OCI-LY7 (cell line): ENCODE data around the gene PPP6R3. TPM values are rescaled to one million over a fixed set of nuclear protein-coding genes. Genes with fewer than 3 reads are reported as not detected.
"Not testable (repeated sequence)": the region's sequence is repeated elsewhere in the genome, so short reads cannot be mapped to it uniquely, and the experiment has no call there.

Experiments used
- BruUV-seq: library from RNA; stranded (reverse); fragments of 400-500 nt; replicated peaks from 2 replicates; lab custom pipeline; 2021; lab: Mats Ljungman, UMichigan
- CTCF ChIA-PET: fragments of 300-600 bp; sonication (Branson Sonifier 250); formaldehyde crosslinking; loops from one replicate; lab custom pipeline; 2022; ENCODE audit warnings: antibody characterized with exemption; ENCODE audit not compliant: unreplicated experiment; lab: Charles Lee
- POLR2A ChIA-PET: fragments of 300-600 bp; sonication (Branson Sonifier 250); formaldehyde crosslinking; loops from one replicate; lab custom pipeline; 2022; ENCODE audit warnings: antibody characterized with exemption; lab: Charles Lee
- DNase-seq: peaks from one replicate; pipeline ENCODE4 v3.0.0-alpha.2; 2015; ENCODE audit warnings: low spot score
- H2AFZ ChIP-seq: fragments of 200-600 bp; sonication (generic), shearing (Covaris generic); 2 replicates; pipeline ENCODE4 v1.6.1; 2014; ENCODE audit warnings: mild to moderate bottlenecking, antibody characterized with exemption, low read length, moderate library complexity
- H3K27ac ChIP-seq: fragments of 200-600 bp; sonication (generic); 2 replicates; pipeline ENCODE4 v1.5.1; 2014; ENCODE audit warnings: mixed run types, low read depth, mild to moderate bottlenecking, moderate library complexity, low read length, inconsistent platforms; ENCODE audit not compliant: poor library complexity, severe bottlenecking
- H3K36me3 ChIP-seq: fragments of 200-600 bp; sonication (generic); 2 replicates; pipeline ENCODE4 v1.6.1; 2014; ENCODE audit warnings: mild to moderate bottlenecking, antibody characterized with exemption, low read length, moderate library complexity, mixed read lengths; ENCODE audit not compliant: insufficient read depth
- H3K4me1 ChIP-seq: fragments of 200-600 bp; sonication (generic); 2 replicates; pipeline ENCODE4 v1.5.1; 2014; ENCODE audit warnings: mild to moderate bottlenecking, low read length; ENCODE audit not compliant: insufficient read depth, poor library complexity, severe bottlenecking
- H3K4me2 ChIP-seq: fragments of 200-600 bp; sonication (generic); 2 replicates; pipeline ENCODE4 v1.6.1; 2014; ENCODE audit warnings: mild to moderate bottlenecking, low read length
- H3K4me3 ChIP-seq: fragments of 200-600 bp; sonication (generic); 2 replicates; pipeline ENCODE4 v1.5.1; 2014; ENCODE audit warnings: mild to moderate bottlenecking, low read depth, low read length; ENCODE audit not compliant: poor library complexity, severe bottlenecking
- H3K79me2 ChIP-seq: fragments of 200-600 bp; sonication (generic); 2 replicates; pipeline ENCODE4 v1.6.1; 2016; ENCODE audit warnings: low read depth, mild to moderate bottlenecking, low read length, moderate library complexity, mixed read lengths; ENCODE audit not compliant: insufficient read depth
- H3K9me2 ChIP-seq: fragments of 200-600 bp; sonication (generic); 2 replicates; pipeline ENCODE4 v1.6.1; 2016; ENCODE audit warnings: mild to moderate bottlenecking, low read length, mixed read lengths; ENCODE audit not compliant: insufficient read depth
- H3K9me3 ChIP-seq: fragments of 200-600 bp; sonication (generic); 2 replicates; pipeline ENCODE4 v1.6.1; 2014; ENCODE audit warnings: mild to moderate bottlenecking, mixed run types, low read length, mixed read lengths
- H4K20me1 ChIP-seq: fragments of 200-600 bp; sonication (generic); 2 replicates; pipeline ENCODE4 v1.6.1; 2014; ENCODE audit warnings: mild to moderate bottlenecking, antibody characterized with exemption, low read length, moderate library complexity, mixed read lengths; ENCODE audit not compliant: insufficient read depth
- EZH2phosphoT487 ChIP-seq: fragments of 200-600 bp; sonication (generic); IDR thresholded peaks from 2 replicates; pipeline ENCODE4 v1.6.1; 2018; ENCODE audit warnings: low read depth, borderline replicate concordance, mild to moderate bottlenecking, mixed run types, antibody characterized with exemption, low read length, moderate library complexity, mixed read lengths
- intact Hi-C: fragments of 100-400 bp; cut with micrococcal nuclease; formaldehyde crosslinking; loops from one replicate; pipeline ENCODE4 v1.10.0; 2022; ENCODE audit not compliant: unreplicated experiment
- total RNA-seq, 2 experiments: library from RNA; depleted of rRNA in 1 of 2; stranded (reverse); fragments of >200 nt in 1 of 2; shearing (Covaris generic) in 1 of 2; gene quantifications; 2 replicates each; pipeline ENCODE4 v1.2.3, GENCODE V29; 2014 to 2022
- TF ChIP-seq, protein P1 (sequence below): fragments of 200-600 bp; sonication (generic); conservative IDR thresholded peaks from 2 replicates; pipeline ENCODE4 v1.5.1; 2014; ENCODE audit warnings: mild to moderate bottlenecking, antibody characterized with exemption, low read length, moderate library complexity, mixed read lengths

PPP6R3 gene
- total RNA-seq, 2 experiments from 2014 or later = 122 to 151 TPM

DNA sequence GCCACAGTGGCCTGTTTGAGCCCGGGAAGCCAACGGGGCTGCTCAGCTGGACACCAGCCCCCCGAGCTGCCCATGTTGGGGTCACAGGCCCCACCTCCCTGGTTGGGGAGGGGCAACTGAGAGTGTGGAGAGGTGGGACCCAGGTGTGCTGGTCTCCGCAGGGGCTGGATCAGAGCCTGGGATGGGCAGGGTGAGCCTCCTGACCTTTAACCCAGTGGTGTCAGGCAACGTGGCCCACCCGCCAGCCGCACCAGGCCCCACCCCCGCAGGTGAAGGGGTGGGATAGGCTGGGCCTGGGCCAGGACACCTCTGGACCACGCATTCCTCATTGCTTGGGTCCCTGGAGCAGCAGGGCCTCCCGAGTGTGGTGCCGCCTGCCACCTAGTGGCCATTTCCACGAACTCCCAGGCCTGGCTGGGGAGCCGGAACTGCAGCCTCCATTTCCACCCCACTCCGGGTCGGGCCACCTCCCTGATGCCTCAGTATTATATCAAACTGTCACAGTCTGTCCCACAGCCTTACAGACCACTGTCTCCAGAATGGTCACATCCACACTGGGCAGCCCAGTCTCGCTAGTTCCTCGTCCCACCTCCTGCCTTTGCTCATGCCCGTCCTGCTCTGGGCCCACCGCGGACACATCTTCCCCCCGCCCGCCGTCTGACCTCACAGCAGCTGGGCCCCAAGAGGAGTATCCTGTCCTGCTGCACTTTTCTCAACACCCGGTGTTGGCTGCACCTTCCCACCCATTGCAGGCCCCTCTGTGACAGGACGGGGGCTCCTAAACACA is 13.3 kb upstream of the PPP6R3 start:
- H4K20me1 ChIP-seq = no peaks in the 10 kb centered on the region
- no TSS peak for BruUV-seq

DNA sequence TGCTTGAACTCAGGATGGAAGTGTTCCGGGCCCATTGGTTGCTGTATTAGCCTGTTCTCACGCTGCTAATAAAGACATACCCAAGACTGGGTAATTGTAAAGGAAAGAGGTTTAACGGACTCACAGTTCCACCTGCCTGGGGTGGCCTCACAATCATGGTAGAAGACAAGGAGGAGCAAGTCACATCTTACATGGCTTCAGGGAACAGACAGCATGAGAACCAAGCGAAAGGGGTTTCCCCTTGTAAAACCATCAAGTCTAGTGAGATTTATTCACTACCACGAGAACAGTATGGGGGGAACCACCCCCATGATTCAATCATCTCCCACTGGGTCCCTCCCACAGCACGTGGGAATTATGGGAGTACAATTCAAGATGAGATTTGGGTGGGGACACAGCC is 12.6 kb upstream of the PPP6R3 start:
- H3K36me3 ChIP-seq, H3K4me1 ChIP-seq, CTCF ChIA-PET, H4K20me1 ChIP-seq, DNase-seq, H3K4me2 ChIP-seq, H3K4me3 ChIP-seq, BruUV-seq, H3K9me3 ChIP-seq, H3K79me2 ChIP-seq, H3K27ac ChIP-seq, POLR2A ChIA-PET, H3K9me2 ChIP-seq: not testable (repeated sequence)
- H2AFZ ChIP-seq = peak overlapping the region; percentile 70; the same call in 1 of the 2 replicates
- intact Hi-C loops = loop anchor here (1.0 to 5.0 kb wide), 4 partner anchors 36 to 191 kb away; no protein-coding TSS in a partner anchor

More for the DNA sequence above, 13.3 kb upstream of the PPP6R3 start:
- no peak overlapping the region for H3K27ac ChIP-seq
- no peak overlapping the region for H3K4me2 ChIP-seq
- peak overlapping the region; percentile 70; the same call in 1 of the 2 replicates for H2AFZ ChIP-seq
- TF ChIP-seq EZH2phosphoT487 = no peak
- TF ChIP-seq, protein P1, sequence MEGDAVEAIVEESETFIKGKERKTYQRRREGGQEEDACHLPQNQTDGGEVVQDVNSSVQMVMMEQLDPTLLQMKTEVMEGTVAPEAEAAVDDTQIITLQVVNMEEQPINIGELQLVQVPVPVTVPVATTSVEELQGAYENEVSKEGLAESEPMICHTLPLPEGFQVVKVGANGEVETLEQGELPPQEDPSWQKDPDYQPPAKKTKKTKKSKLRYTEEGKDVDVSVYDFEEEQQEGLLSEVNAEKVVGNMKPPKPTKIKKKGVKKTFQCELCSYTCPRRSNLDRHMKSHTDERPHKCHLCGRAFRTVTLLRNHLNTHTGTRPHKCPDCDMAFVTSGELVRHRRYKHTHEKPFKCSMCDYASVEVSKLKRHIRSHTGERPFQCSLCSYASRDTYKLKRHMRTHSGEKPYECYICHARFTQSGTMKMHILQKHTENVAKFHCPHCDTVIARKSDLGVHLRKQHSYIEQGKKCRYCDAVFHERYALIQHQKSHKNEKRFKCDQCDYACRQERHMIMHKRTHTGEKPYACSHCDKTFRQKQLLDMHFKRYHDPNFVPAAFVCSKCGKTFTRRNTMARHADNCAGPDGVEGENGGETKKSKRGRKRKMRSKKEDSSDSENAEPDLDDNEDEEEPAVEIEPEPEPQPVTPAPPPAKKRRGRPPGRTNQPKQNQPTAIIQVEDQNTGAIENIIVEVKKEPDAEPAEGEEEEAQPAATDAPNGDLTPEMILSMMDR = peak; percentile 92
- POLR2A ChIA-PET = no interaction called here
- H3K9me3 ChIP-seq = no peaks in the 10 kb centered on the region
- H3K4me1 ChIP-seq = peaks cover 5% of the 10 kb centered on the region
- H3K4me3 ChIP-seq = no peak overlapping the region
- no peaks in the 10 kb centered on the region for H3K9me2 ChIP-seq
- intact Hi-C loops = loop anchor here (1.0 to 5.0 kb wide), 4 partner anchors 35 to 190 kb away; no protein-coding TSS in a partner anchor
- no peaks in the 10 kb centered on the region for H3K79me2 ChIP-seq
- H3K36me3 ChIP-seq = no peaks in the 10 kb centered on the region
- CTCF ChIA-PET = no interaction called here
- DNase-seq = peak; percentile 78

DNA sequence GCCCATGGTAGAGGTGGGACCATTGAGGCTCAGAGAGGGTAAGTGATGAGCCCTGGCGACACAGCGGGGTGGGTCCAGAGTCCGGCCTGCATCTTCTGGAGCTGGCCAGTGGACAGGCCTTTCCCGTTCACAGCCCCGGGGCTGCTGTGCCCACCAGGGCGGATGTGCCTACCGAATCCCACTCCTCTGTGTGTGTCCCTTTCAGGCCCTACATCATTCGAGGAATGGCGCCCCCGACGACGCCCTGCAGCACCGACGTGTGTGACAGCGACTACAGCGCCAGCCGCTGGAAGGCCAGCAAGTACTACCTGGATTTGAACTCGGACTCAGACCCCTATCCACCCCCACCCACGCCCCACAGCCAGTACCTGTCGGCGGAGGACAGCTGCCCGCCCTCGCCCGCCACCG is 11.9 kb upstream of the PPP6R3 start:
- CTCF ChIA-PET = interaction anchor here (0.6 kb wide), 2 partner anchors 16 to 291 kb away, joined by 3 read pairs; no protein-coding TSS in a partner anchor
- Histone ChIP-seq H3K4me2 (no peak overlapping the region), H3K27ac (no peak overlapping the region), H3K9me3 (no peaks in the 10 kb centered on the region), H4K20me1 (no peaks in the 10 kb centered on the region), H2AFZ (no peak overlapping the region), H3K9me2 (no peaks in the 10 kb centered on the region), H3K4me3 (no peak overlapping the region), H3K79me2 (no peaks in the 10 kb centered on the region), H3K36me3 (no peaks in the 10 kb centered on the region), H3K4me1 (no peaks in the 10 kb centered on the region)
- POLR2A ChIA-PET = no interaction called here
- no TSS peak for BruUV-seq
- TF ChIP-seq, protein P1 = no peak
- TF ChIP-seq EZH2phosphoT487 = no peak
- intact Hi-C loops = loop anchor here (5.0 kb wide), 3 partner anchors 36 to 191 kb away; no protein-coding TSS in a partner anchor
- no peak for DNase-seq
